ENCODE data around the gene NPAS3. TPM values are rescaled to one million over a fixed set of nuclear protein-coding genes. Genes with fewer than 3 reads are reported as not detected.

The NPAS3 gene
- total and polyA plus RNA-seq, 2 of the 8 experiments (the other 6 are each of a cell fraction or from before 2014, with no cell fraction given): 0.11 to 0.60 TPM

GRCh38 chr14:33643426-33644181 is 704.9 kb downstream of the NPAS3 start:
- H3K4me2 ChIP-seq (ENCODE audit: insufficient read depth in 1 of 2, low read depth in 2 of 2, low read length in 2 of 2): no peak overlapping the region; a peak in 1 of 4 replicates
- FAIRE-seq: no peak
- WGBS, 2 experiments (ENCODE audit: extremely low coverage in 1 of 2, insufficient coverage in 1 of 2, insufficient read length in 1 of 2, insufficient replicate concordance in 2 of 2, low coverage in 1 of 2, low lambda C conversion rate in 2 of 2, missing lambda C conversion rate in 1 of 2): 88% methylated on average over 5 of the region's 5 CpGs; no CpG with 5 or more reads in 1 of the 2 experiments
- TF ChIP-seq BRCA1 (IDR thresholded peaks at IDR 0.05; ENCODE audit: low read depth, low read length) (no peak), TBP (IDR thresholded peaks at IDR 0.05; ENCODE audit: low read depth, low read length) (no peak), KDM4A (IDR thresholded peaks at IDR 0.05; ENCODE audit: low read depth, low read length, severe bottlenecking) (no peak), ATF3 (IDR thresholded peaks at IDR 0.05; ENCODE audit: insufficient read depth, low read depth, low read length) (no peak), KDM5A (IDR thresholded peaks at IDR 0.05; ENCODE audit: low read length) (no peak), YY1 (IDR thresholded peaks at IDR 0.05; ENCODE audit: low read depth, low read length) (no peak), RNF2 (IDR thresholded peaks at IDR 0.05; ENCODE audit: borderline replicate concordance, low read depth, low read length, missing control alignments, poor library complexity, severe bottlenecking) (no peak), GTF2F1 (IDR thresholded peaks at IDR 0.05; ENCODE audit: borderline replicate concordance, low read depth, low read length) (no peak), MAFK (IDR thresholded peaks at IDR 0.05; ENCODE audit: low read depth, low read length) (no peak), GABPA (IDR thresholded peaks at IDR 0.05; ENCODE audit: borderline replicate concordance, insufficient read depth, low read length) (no peak), EP300 (IDR thresholded peaks at IDR 0.05; ENCODE audit: borderline replicate concordance in 1 of 2, low read depth in 2 of 2, low read length in 2 of 2) (no peak)

More at GRCh38 chr14:33643426-33644181, 704.9 kb downstream of the NPAS3 start:
- H3K27me3 ChIP-seq (replicated peaks in 1 of 4; ENCODE audit: control insufficient read depth in 3 of 4, extremely low read depth in 1 of 4, insufficient read depth in 3 of 4, low read length in 3 of 4): no peaks in the 10 kb centered on the region
- DNase-seq (ENCODE audit: low read depth in 1 of 2, low spot score in 2 of 2): no peak
- no peak overlapping the region for H3K27ac ChIP-seq (ENCODE audit: low read depth, low read length)
- H3K18ac ChIP-seq (ENCODE audit: extremely low read depth, low read length): no peak overlapping the region
- no peaks in the 10 kb centered on the region for H3K79me1 ChIP-seq (ENCODE audit: low read depth, low read length)
- H3K23ac ChIP-seq (ENCODE audit: insufficient read length): no peak overlapping the region
- H2BK5ac ChIP-seq (ENCODE audit: low read depth, low read length): no peak overlapping the region
- no peak overlapping the region for H2BK15ac ChIP-seq (ENCODE audit: low read length)
- no peak overlapping the region for H3K4me3 ChIP-seq (ENCODE audit: extremely low read depth in 1 of 4, insufficient read depth in 2 of 4, low read depth in 3 of 4, low read length in 4 of 4)
- no peak overlapping the region for H3K56ac ChIP-seq (replicated peaks; ENCODE audit: insufficient read length, low read depth, low read length)
- POLR2A ChIA-PET (ENCODE audit: partially characterized antibody): no interaction called here
- no peaks in the 10 kb centered on the region for H3K36me3 ChIP-seq (ENCODE audit: control insufficient read depth in 2 of 4, insufficient read depth in 4 of 4, low read length in 3 of 4)
- no peak overlapping the region for H2BK120ac ChIP-seq (replicated peaks; ENCODE audit: low read depth, low read length)
- no peak overlapping the region for H4K91ac ChIP-seq (replicated peaks; ENCODE audit: insufficient read length, low read length)
- no peak overlapping the region for H2BK20ac ChIP-seq (ENCODE audit: low read length)
- H3K4ac ChIP-seq (replicated peaks; ENCODE audit: insufficient read length, low read depth, low read length): no peak overlapping the region
- no peaks in the 10 kb centered on the region for H3K23me2 ChIP-seq (ENCODE audit: low read depth, low read length)
- no peak overlapping the region for H3K14ac ChIP-seq (ENCODE audit: insufficient read length)
- no peaks in the 10 kb centered on the region for H4K20me1 ChIP-seq (replicated peaks in 1 of 2; ENCODE audit: control insufficient read depth in 1 of 2, insufficient read depth in 2 of 2, low read length in 2 of 2)
- H3K4me1 ChIP-seq (replicated peaks in 1 of 4; ENCODE audit: control insufficient read depth in 3 of 4, insufficient read depth in 4 of 4, low read length in 3 of 4): peaks cover 0 to 14% (median 7%) of the 10 kb centered on the region in 4 experiments; a peak in 3 of 7 replicates
- H2AFZ ChIP-seq (ENCODE audit: low read length): no peak overlapping the region
- H4K8ac ChIP-seq (ENCODE audit: extremely low read depth, insufficient read depth, low read length): no peak overlapping the region
- H3K9me3 ChIP-seq (ENCODE audit: insufficient read depth in 2 of 2, low read depth in 1 of 2, low read length in 1 of 2): no peaks in the 10 kb centered on the region
- H2AK5ac ChIP-seq (ENCODE audit: low read depth, low read length): no peak overlapping the region
- CTCF ChIA-PET (ENCODE audit: partially characterized antibody): interaction anchor here (0.7 to 1.0 kb wide), 5 partner anchors 9 to 856 kb away, joined by 3 to 5 read pairs (median 3); no protein-coding TSS in a partner anchor
- no peak overlapping the region for H2BK12ac ChIP-seq (ENCODE audit: low read depth, low read length)
- no peak overlapping the region for H3K9ac ChIP-seq (replicated peaks in 1 of 4; ENCODE audit: extremely low read depth in 1 of 4, low read depth in 3 of 4, low read length in 3 of 4)
- no peak overlapping the region for H4K5ac ChIP-seq (ENCODE audit: insufficient read length, low read depth, low read length)
- H3K79me2 ChIP-seq (ENCODE audit: control insufficient read depth in 1 of 2, insufficient read depth in 2 of 2, low read length in 2 of 2): no peaks in the 10 kb centered on the region

Measured in H1 (cell line).